GM15510 (cell line): Measurements from ENCODE around the gene USO1.

Source experiments
- POLR2A ChIP-seq: IDR thresholded peaks from 3 replicates; pipeline ENCODE4 v1.6.1; 2011; ENCODE audit warnings: borderline replicate concordance; ENCODE audit not compliant: insufficient read length; ENCODE audit errors: extremely low read depth

The USO1 gene

DNA sequence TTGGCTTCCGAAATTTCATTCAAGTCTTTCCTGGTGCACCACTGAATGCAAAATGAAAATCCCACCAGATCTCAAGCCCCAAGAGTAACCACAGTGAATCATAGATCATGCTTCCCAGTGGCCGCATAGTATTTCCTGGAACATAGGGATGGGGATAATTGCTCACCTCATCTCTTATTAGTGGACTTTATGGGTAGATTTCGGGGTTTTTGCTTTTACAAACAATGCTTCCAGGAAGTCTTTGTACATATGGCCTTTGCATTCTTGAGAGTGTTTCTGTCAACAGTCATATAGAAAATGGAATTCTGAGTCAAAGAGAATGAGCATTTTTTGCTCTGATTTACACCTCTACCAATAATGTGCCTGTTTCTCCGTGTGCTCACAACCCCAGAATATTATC, 124.5 kb downstream of the USO1 start:
- no peak for TF ChIP-seq POLR2A

GRCh38 chr4:75849461-75849860, 125.1 kb downstream of the USO1 start:
- TF ChIP-seq POLR2A: no peak

DNA sequence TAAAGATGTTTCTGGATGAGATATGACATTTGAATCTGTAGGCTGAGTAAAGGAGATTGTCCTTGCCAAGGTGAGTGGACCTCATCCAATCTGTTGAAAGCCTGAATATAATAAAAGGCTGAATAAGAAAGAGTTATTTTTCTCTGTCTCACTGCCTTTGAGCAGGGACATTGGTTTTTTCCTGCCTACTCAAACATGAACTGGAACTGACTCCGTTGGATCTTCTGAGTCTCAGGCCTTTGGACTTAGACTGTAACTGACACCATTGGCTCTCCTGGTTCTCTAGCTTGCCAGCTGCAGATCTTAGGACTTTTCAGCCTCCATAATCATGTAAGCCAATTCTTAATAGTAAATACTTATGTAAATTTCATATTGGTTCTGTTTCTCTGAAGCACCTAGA, 134.3 kb downstream of the USO1 start:
- no peak for TF ChIP-seq POLR2A

GRCh38 chr4:75860606-75861005, 136.2 kb downstream of the USO1 start:
- TF ChIP-seq POLR2A: no peak
